ENCODE measurements around the gene QRFP.

Gene QRFP

GRCh38 chr9:130927995-130928900 is 31.6 kb upstream of the QRFP start (continued):
- TF ChIP-seq ZNF398 (tag by site-specific recombination; IDR thresholded peaks at IDR 0.05) (peak; percentile 90), AEBP2 (tag by site-specific recombination; IDR thresholded peaks at IDR 0.05; ENCODE audit: borderline replicate concordance) (no peak), TSHZ1 (tag by site-specific recombination; IDR thresholded peaks at IDR 0.05; ENCODE audit: borderline replicate concordance) (no peak), ZNF473 (tag by site-specific recombination; IDR thresholded peaks at IDR 0.05) (no peak), SCRT1 (tag by site-specific recombination; IDR thresholded peaks at IDR 0.05; ENCODE audit: borderline replicate concordance) (no peak), KLF10 (tag by site-specific recombination; IDR thresholded peaks at IDR 0.05) (peak; percentile 25; the same call in 1 of the 2 replicates), SCRT2 (tag by site-specific recombination; IDR thresholded peaks at IDR 0.05) (no peak), SALL2 (tag by site-specific recombination; IDR thresholded peaks at IDR 0.05; ENCODE audit: borderline replicate concordance) (no peak), ZBTB7A (tag by site-specific recombination; IDR thresholded peaks at IDR 0.05; ENCODE audit: low read depth) (no peak), ZNF280D (tag by site-specific recombination; IDR thresholded peaks at IDR 0.05) (no peak), ZNF560 (tag by site-specific recombination; IDR thresholded peaks at IDR 0.05; ENCODE audit: borderline replicate concordance) (no peak), ZNF776 (tag by site-specific recombination; IDR thresholded peaks at IDR 0.05; ENCODE audit: borderline replicate concordance) (no peak), ZBTB6 (tag by site-specific recombination; IDR thresholded peaks at IDR 0.05) (no peak), ZNF174 (tag by site-specific recombination; IDR thresholded peaks at IDR 0.05) (no peak), ZNF37A (tag by site-specific recombination; IDR thresholded peaks at IDR 0.05) (no peak), ZFP3 (tag by site-specific recombination; IDR thresholded peaks at IDR 0.05; ENCODE audit: low read depth) (no peak), ZNF350 (tag by site-specific recombination; IDR thresholded peaks at IDR 0.05) (no peak), ZNF677 (tag by site-specific recombination; IDR thresholded peaks at IDR 0.05) (no peak), ZNF239 (tag by site-specific recombination; IDR thresholded peaks at IDR 0.05) (no peak), ZNF629 (tag by site-specific recombination; IDR thresholded peaks at IDR 0.05) (no peak), ZFHX2 (tag by site-specific recombination; conservative IDR thresholded peaks at IDR 0.05) (peak; percentile 71), ZNF16 (tag by site-specific recombination; IDR thresholded peaks at IDR 0.05; ENCODE audit: low read depth) (no peak), ZNF2 (tag by site-specific recombination; IDR thresholded peaks at IDR 0.05) (no peak), PRDM4 (tag by site-specific recombination; IDR thresholded peaks at IDR 0.05) (no peak), MZF1 (tag by site-specific recombination; IDR thresholded peaks at IDR 0.05; ENCODE audit: borderline replicate concordance) (no peak)

Data from HEK293 (cell line).